ENCODE measurements around the gene GMPPB.

DNA sequence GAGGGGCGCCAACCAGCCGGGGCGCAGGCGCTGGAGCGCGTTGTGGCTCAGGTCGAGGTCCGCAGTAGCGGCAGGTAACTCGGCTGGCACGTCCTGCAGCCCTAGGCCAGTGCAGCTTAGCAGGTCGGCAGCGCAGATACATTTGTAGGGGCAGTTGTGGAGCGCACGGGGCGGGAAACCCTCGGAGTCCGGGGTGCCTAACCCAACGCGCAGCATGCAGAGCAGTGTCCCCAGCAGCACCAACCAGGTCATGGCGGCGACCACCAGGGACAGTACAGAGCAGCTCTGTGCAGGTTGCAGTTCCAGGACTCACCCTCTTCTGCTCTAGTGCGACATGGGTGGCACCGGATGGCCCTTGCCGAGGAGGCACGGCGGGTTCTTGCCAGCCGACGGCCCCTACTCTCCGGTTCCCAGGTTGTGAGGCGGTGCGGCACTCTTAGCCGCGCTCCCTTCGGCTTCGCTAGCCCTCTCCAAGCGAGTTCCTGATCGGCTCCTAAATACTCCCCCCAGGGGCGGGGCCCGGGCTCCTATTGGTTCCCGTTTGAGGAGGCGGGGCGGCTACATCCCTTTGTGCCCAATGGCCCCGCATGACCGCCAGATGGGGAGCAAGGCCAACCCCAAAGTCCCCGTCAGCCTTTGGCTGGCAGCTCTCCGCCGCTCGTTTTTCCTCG lies 4.4 kb downstream of the GMPPB start, which contains the start of gene AMIGO3:
- TF ChIP-seq POLR2A (IDR thresholded peaks at IDR 0.05) (peak in 1 of 2 donors; percentile 34), POLR2AphosphoS5 (IDR thresholded peaks at IDR 0.05) (peak; percentile 32), EP300 (IDR thresholded peaks at IDR 0.05) (no peak)
- TF ChIP-seq, protein P1, sequence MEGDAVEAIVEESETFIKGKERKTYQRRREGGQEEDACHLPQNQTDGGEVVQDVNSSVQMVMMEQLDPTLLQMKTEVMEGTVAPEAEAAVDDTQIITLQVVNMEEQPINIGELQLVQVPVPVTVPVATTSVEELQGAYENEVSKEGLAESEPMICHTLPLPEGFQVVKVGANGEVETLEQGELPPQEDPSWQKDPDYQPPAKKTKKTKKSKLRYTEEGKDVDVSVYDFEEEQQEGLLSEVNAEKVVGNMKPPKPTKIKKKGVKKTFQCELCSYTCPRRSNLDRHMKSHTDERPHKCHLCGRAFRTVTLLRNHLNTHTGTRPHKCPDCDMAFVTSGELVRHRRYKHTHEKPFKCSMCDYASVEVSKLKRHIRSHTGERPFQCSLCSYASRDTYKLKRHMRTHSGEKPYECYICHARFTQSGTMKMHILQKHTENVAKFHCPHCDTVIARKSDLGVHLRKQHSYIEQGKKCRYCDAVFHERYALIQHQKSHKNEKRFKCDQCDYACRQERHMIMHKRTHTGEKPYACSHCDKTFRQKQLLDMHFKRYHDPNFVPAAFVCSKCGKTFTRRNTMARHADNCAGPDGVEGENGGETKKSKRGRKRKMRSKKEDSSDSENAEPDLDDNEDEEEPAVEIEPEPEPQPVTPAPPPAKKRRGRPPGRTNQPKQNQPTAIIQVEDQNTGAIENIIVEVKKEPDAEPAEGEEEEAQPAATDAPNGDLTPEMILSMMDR (IDR thresholded peaks at IDR 0.05) = peak in 3 of 4 experiments; percentile 69 to 80 (median 77)

Measured in gastroesophageal sphincter (tissue), 3 donors.